ENCODE results near the gene DCAF6.

DCAF6 gene

GRCh38 chr1:167968569-167968968, 32.1 kb downstream of the DCAF6 start:
- no peak for DNase-seq (ENCODE audit: low spot score)

GRCh38 chr1:167973832-167974231, 37.3 kb downstream of the DCAF6 start:
- DNase-seq (ENCODE audit: low spot score): no peak

GRCh38 chr1:167974698-167975097, 38.2 kb downstream of the DCAF6 start:
- DNase-seq (ENCODE audit: low spot score): no peak

GRCh38 chr1:167977245-167977644, 40.8 kb downstream of the DCAF6 start:
- DNase-seq (ENCODE audit: low spot score): no peak

GRCh38 chr1:167981933-167982332, 45.5 kb downstream of the DCAF6 start:
- DNase-seq (ENCODE audit: low spot score): no peak

GRCh38 chr1:167983797-167984420, 47.4 kb downstream of the DCAF6 start:
- DNase-seq (ENCODE audit: low spot score): no peak

GRCh38 chr1:167984886-167985489, 48.5 kb downstream of the DCAF6 start:
- DNase-seq (ENCODE audit: low spot score): no peak

- DNase-seq (ENCODE audit: low spot score): no peak
Observed at GRCh38 chr1:167987174-167987573, 50.7 kb downstream of the DCAF6 start.

GRCh38 chr1:167991546-167991945, 55.1 kb downstream of the DCAF6 start:
- DNase-seq (ENCODE audit: low spot score): no peak

GRCh38 chr1:167993720-167994119, 57.2 kb downstream of the DCAF6 start:
- no peak for DNase-seq (ENCODE audit: low spot score)

- DNase-seq (ENCODE audit: low spot score): no peak
Observed at GRCh38 chr1:167994560-167994959, 58.1 kb downstream of the DCAF6 start.

- no peak for DNase-seq (ENCODE audit: low spot score)
Observed at GRCh38 chr1:167995038-167995437, 58.6 kb downstream of the DCAF6 start.

GRCh38 chr1:167996266-167996665, 59.8 kb downstream of the DCAF6 start:
- no peak for DNase-seq (ENCODE audit: low spot score)

- DNase-seq (ENCODE audit: low spot score): no peak
Observed at GRCh38 chr1:167997037-167997575, 60.6 kb downstream of the DCAF6 start.

- no peak for DNase-seq (ENCODE audit: low spot score)
Observed at GRCh38 chr1:167999877-168000276, 63.4 kb downstream of the DCAF6 start.

- no peak for DNase-seq (ENCODE audit: low spot score)
Observed at GRCh38 chr1:168000656-168001055, 64.2 kb downstream of the DCAF6 start.

- DNase-seq (ENCODE audit: low spot score): no peak
Observed at GRCh38 chr1:168001213-168001612, 64.7 kb downstream of the DCAF6 start.

- no peak for DNase-seq (ENCODE audit: low spot score)
Observed at GRCh38 chr1:168004531-168004930, 68.0 kb downstream of the DCAF6 start.

- no peak for DNase-seq (ENCODE audit: low spot score)
Observed at GRCh38 chr1:168005529-168005928, 69.0 kb downstream of the DCAF6 start.

- DNase-seq (ENCODE audit: low spot score): no peak
Observed at GRCh38 chr1:168007691-168008090, 71.2 kb downstream of the DCAF6 start.

- no peak for DNase-seq (ENCODE audit: low spot score)
Observed at GRCh38 chr1:168008595-168008994, 72.1 kb downstream of the DCAF6 start.

- no peak for DNase-seq (ENCODE audit: low spot score)
Observed at GRCh38 chr1:168009322-168009721, 72.8 kb downstream of the DCAF6 start.

GRCh38 chr1:168019407-168019806, 82.9 kb downstream of the DCAF6 start:
- DNase-seq (ENCODE audit: low spot score): no peak

- no peak for DNase-seq (ENCODE audit: low spot score)
Observed at GRCh38 chr1:168031198-168031597, 94.7 kb downstream of the DCAF6 start.

Data from ecto neural progenitor cell (in vitro differentiated cells).